ENCODE measurements around the gene CHMP2A.
"Not testable (repeated sequence)": the region's sequence is repeated elsewhere in the genome, so short reads cannot be mapped to it uniquely, and the experiment has no call there.

Gene CHMP2A

GRCh38 chr19:58554494-58555368 is at the start of gene CHMP2A:
TSS of gene CHMP2A (minus strand) at chr19:58555105. CDS start at chr19:58554212, 893 bp downstream.
- peak; percentile 97 for DNase-seq (ENCODE audit: low read depth)

DNA sequence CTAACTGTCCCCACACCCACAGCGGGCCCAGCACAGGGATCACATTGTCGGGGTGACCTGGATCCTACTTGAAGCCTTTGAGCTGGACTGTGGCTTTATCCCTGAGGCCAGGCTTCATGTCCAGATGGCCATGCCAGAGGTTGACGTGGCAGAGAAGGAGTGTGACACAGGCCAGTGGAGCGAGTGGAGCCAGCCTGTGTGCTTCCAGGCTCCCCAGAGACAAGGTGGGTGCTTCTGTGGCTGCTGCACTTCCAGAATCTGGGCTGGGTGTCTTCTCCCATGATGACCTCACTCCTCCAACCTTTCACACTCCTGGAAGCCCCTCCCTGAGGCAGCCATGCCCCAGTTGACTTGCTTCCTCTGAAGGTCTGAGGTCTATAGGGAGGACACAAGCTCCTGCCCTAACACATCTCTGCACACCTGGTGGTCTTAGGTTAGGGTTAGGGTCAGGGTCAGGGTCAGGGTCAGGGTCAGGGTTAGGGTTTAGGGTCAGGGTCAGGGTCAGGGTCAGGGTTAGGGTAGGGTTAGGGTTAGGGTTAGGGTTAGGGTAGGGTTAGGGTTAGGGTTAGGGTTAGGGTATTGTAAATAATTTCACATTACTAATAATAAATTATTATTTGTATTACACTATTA is 31.3 kb upstream of the CHMP2A start:
- no peak for DNase-seq (ENCODE audit: low read depth)

DNA sequence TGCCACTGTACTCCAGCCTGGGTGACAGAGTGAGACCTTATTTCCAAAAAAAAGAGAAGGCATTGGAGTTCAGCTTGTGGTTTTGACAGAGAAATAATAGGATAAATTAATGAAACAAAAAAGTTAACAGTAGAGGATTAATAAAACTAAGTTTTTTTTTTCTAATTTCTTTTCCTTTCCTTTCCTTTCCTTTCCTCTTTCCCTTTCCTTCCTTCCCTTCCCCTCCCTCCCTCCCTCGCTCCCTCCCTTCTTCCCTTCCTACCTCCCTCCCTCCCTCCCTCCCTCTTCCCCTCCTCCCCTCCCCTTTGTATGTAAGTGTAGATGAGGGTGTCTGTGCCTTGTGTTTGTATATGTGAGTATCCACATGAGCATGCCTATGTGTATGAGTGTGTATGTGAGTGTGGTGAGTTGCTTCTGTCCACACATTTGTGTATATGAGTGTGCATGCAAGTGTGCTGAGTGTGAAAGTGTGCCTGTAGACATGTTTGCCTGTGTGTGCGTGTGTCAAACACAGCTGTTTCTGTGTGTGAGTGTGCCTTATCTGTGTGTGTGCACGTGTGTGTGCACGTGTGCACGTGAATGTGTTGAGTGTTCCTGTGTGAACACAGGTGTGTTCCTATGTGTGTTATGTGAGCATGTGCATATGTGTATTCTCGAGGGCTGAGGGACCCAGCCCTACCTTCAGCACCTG is 30.7 kb upstream of the CHMP2A start:
- DNase-seq (ENCODE audit: low read depth), result no peak

- no peak for DNase-seq (ENCODE audit: low read depth)
Observed at GRCh38 chr19:58584498-58585441, 29.9 kb upstream of the CHMP2A start.

- DNase-seq (ENCODE audit: low read depth), result no peak
Observed at GRCh38 chr19:58582985-58583384, 28.1 kb upstream of the CHMP2A start.

DNA sequence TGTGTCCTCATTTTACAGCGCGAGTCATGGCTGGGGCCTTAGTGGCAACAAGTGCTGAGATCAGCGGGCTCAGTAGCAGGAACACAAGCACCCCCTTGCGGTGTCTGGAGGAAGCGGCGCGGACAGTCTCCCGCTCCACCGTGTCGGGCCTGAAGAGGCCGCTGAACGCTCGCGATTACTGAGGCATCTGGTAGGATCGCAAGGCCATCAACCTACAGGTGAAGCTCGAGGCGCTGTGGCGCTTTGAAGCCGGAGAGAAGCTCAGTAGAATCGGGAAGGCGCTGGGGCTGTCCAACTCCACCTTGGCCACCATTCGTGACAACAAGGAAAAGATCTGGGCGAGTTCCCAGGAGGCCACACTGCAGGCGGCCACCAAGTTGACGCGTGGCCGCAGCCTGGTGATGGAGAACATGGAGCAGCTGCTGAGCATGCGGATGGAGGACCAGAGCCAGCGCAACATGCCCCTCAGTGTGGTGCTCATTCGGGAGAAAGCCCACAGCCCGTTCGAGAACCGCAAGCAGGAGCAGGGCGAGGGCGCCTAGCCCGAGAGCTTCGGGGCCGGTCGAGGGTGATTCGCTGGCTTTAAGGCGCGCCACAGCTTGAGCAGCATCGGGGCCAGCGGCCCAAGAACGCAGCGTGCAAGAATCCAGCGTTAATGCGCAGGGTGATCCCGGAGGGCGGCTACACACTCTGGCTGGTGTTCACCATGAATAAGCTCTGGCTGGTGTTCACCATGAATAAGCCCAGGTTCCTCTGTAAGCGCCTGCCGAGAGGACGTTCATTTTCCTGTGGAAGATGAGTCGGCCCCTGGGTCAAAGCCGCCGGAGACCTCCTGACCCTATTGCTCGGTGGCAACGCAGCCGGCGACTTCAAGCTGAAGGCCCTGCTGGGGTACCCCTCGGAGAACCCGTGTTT is 26.6 kb upstream of the CHMP2A start:
- peak; percentile 80 for DNase-seq (ENCODE audit: low read depth)

- DNase-seq (ENCODE audit: low read depth), result no peak
Observed at GRCh38 chr19:58579473-58580142, 24.7 kb upstream of the CHMP2A start.

GRCh38 chr19:58578012-58578925 is 23.4 kb upstream of the CHMP2A start:
- no peak for DNase-seq (ENCODE audit: low read depth)

GRCh38 chr19:58577581-58577980 is 22.7 kb upstream of the CHMP2A start:
- not testable (repeated sequence) for DNase-seq (ENCODE audit: low read depth)

- peak; percentile 71 for DNase-seq (ENCODE audit: low read depth)
Observed at GRCh38 chr19:58575183-58576041, 20.5 kb upstream of the CHMP2A start.

- no peak for DNase-seq (ENCODE audit: low read depth)
Observed at GRCh38 chr19:58573658-58574164, 18.8 kb upstream of the CHMP2A start.

- peak; percentile 99 for DNase-seq (ENCODE audit: low read depth)
Observed at GRCh38 chr19:58572818-58573657, 18.1 kb upstream of the CHMP2A start, which contains the start of gene MZF1. TSS of gene MZF1 (minus strand) at chr19:58573335. CDS start at chr19:58571389, 1,946 bp downstream.

GRCh38 chr19:58572026-58572817 is 17.3 kb upstream of the CHMP2A start:
- DNase-seq (ENCODE audit: low read depth), result no peak

DNA sequence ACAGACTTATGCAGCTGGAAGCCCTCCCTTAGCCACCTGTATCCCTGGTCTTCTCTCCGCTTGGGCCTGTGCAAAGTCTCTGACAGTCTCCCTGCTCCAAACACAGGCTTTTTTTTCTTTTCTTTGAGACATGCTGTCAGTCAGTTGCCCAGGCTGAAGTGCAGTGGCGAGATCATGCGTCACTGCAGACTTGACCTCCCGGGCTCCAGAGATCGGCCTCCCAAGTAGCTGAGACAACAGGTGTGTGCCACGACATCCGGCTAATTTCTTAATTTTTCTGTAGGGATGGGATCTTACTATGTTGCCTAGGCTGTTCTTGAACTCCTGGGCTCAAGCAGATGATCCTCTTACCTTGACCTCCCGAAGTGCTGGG is 16.7 kb upstream of the CHMP2A start:
- DNase-seq (ENCODE audit: low read depth), result no peak

GRCh38 chr19:58570770-58571574 is 16.1 kb upstream of the CHMP2A start:
- no peak for DNase-seq (ENCODE audit: low read depth)
